SHP77 (cell line): ENCODE data around the gene NPBWR2.
A peak's percentile ranks its signal among the peaks of the same experiment; 100 is the strongest.
"Not testable (repeated sequence)": the region's sequence is repeated elsewhere in the genome, so short reads cannot be mapped to it uniquely, and the experiment has no call there.

Experiments used
- DNase-seq, 2 experiments: peaks; one replicate each; lab custom pipeline; 2025; lab: John Stamatoyannopoulos, UW

The NPBWR2 gene

DNA sequence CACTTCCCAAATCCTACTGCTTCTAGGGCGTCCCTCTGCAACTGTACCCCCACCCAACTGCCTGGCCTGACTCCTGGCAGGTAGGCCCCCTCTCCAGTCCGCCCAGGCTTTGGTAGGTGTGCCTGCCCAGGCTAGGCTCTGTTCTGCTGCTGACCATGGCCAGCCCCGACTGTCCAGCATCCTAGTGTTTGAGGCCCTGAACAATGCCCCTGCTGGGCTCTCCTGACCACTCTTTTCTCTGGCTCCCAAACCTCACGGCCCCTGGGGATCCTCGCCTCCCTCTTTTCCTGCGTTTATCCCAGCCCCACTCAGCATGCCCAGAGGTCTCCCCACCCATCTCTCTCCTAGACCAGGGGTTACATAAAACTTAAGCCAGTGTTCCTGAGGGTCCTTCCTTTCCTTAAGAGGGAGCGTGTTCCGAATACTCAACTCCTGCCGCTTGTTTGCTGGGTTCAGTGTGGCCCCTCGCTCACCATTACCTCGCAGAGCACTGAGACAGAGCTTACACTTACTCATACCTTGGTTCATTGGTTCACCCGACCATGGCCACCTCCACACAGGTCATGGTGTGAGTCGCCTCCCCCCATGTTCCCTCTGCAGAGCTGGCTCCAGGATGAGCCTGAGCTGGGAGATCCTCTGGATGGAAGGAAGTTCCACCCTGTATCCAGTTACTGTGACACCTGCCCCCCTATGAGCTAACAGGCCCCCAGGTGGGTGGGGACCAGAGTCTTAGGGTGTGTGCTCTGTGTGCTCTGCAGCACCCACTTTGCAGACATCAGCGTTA is 35.8 kb upstream of the NPBWR2 start:
- no peak for DNase-seq

DNA sequence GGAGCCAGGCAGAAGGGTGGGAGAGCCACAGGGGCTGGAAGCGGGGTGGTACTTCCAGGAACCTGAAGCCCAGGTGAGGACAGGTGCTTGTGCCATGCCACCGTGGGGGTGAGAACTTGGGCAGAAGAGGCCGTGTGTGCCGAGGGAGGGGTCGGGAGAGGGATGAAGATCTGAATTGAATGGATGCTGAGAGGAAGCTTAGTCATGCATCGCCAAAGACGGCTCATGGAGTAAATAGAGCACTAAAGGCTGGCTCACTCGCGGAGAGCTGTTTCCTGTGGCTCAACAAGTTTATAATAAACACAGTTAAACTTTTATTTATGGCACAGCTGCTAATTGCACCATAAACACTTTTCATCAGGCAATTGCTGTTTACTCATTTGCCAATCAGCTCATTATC is 35.2 kb upstream of the NPBWR2 start:
- peak; percentile 24 to 35 for DNase-seq

DNA sequence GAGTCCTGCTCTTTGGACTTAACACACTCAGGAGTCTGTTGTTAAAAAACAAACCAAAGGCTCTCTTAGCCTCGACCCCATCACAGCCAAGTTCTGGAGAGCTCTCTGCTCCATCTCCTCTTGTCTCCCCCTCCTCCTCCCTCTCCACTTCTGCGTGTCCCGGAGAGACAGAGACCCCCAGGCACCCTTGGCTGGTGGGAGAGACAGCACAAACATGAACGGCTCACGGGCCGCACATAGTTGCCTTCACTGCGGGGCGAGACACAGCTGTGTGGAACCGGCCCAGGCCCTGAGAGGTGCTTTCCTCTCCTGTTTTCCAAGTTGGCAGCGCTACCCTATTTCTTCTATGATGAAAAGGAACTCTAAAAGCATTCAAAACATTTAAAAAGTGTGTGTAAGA is 33.6 kb upstream of the NPBWR2 start:
- no peak for DNase-seq

DNA sequence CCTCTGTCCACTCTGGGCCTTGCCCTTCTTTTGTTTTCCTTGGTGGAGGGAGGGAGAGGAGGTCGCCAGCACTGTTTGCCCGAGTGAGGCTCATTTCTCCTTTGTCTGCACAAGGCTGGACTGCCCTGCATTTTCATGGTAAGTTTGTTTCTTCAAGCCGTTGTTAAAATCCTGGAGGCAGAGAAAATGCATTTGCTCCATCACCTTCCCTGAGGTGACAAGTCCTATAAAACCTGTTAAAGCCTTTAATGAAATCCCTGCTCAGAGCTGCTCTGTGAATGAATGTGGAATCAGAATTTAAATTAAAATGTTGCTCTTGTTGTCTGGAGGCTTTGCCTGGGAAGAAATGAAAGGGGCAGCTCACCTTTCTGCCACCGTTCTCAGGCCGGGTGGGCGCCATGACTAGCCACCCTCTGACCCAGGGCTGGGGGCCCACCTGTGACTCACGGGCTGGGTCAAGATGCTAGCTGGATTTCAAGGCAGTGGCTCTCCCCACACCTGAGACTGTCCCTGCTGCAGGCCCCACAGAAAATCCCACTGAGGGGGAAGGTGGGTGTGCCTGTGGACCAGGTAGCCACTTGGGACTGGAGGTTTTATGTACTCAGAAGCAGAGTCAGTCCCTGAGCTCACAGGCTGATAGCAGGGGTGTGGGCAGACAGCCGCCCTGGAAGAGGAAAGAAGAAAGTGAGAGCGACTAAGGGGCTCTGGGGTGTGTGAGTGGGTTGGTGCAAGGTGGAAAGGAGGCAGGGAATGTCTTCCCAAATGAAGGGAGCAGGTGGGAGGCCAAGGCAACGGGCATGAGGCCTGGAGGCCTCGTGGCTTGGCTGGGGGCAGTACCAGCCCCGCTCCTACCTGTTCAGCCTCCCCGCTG is 32.9 kb upstream of the NPBWR2 start:
- DNase-seq, result no peak

GRCh38 chr20:64139199-64140060 is 32.1 kb upstream of the NPBWR2 start:
- DNase-seq, result no peak

DNA sequence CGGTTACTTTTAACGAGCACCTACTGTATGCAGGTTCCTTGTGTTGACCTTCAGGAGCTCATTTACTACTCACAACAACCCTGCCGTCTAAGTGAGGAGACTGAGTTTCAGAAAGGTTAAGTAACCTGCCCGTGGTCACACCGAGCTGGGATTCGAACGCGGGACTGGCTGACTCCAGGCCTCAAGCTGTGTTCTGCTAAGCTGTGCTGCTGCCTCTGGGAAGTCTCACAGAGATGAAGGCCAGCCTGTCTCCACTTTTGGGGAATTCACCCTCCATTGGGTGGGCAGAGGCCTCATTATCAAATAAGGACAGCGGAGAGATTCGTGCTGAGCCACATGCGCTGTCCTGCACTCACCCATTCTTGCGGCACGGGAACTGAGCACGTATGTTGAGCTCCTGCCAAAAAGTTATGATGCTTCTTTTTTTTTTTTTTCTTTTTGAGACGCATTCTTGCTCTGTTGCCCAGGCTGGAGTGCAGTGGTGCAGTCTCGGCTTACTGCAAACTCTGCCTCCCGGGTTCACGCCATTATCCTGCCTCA is 31.0 kb upstream of the NPBWR2 start:
- no peak for DNase-seq

GRCh38 chr20:64137598-64138031 is 30.2 kb upstream of the NPBWR2 start:
- no peak for DNase-seq

DNA sequence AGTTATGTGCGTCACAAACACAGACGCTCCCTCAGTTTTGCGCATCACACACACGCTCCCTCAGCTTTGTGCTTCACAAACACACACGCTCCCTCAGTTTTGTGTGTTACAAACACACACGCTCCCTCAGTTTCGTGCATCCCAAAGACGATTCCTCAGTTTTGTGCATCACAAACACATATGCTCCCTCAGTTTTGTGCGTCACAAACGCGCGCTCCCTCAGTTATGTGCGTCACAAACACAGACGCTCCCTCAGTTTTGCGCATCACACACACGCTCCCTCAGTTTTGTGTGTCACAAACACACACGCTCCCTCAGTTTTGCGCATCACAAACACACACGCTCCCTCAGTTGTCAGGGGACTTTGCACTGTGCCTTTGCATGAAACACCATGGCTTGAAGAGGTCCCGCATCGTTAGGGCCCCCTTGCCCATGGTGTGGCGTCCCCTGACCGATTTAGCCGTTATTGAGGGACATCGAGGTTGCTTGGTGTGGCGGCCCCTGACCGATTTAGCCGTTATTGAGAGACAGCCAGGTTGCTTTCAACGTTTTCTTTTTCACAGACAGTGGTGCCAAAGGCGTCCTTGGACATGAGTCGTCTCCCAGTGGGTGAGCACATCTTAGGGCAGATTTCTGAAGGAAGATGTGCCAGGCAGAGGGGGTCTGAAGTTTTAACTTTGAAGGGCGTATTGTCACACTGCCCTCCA is 28.8 kb upstream of the NPBWR2 start:
- DNase-seq, result no peak

DNA sequence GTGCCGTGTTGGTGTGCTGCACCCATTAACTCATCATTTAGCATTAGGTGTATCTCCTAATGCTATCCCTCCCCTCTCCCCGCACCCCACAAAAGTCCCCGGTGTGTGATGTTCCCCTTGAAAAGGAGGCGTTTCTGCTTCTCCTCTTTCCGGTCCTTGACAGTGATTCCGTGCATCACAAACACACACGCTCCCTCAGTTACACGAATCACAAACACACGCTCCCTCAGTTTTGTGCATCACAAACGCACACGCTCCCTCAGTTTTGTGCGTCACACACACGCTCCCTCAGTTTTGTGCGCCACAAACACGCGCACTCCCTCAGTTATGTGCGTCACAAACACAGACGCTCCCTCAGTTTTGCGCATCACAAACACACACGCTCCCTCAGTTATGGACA is 27.4 kb upstream of the NPBWR2 start:
- not testable (repeated sequence) for DNase-seq

DNA sequence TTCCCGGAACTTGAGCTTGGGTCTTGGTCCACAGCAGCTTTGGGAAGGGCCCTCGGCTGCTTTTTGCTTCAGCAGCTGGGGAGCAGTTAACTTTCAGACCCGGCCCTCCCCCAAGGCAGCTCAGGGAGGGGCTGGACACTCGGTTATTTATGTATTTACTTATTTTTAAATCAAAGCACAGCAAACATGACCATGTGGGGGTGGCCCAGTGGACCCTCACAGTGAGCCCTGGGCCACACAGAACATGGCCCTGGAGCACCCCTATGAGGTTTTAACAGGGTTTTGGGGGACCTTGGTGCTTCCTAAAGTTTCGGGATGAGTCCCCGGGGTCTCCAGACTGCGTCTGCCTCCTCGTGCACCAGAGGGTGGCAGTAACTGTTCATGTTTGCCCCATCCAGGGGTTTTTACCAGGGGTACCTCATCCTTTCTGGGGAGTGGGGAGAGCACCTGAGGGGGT is 26.6 kb upstream of the NPBWR2 start:
- peak in 1 of 2 experiments; percentile 32 for DNase-seq

- DNase-seq, result peak; percentile 71 to 86
Measured at GRCh38 chr20:64131406-64131805, 24.0 kb upstream of the NPBWR2 start.

DNA sequence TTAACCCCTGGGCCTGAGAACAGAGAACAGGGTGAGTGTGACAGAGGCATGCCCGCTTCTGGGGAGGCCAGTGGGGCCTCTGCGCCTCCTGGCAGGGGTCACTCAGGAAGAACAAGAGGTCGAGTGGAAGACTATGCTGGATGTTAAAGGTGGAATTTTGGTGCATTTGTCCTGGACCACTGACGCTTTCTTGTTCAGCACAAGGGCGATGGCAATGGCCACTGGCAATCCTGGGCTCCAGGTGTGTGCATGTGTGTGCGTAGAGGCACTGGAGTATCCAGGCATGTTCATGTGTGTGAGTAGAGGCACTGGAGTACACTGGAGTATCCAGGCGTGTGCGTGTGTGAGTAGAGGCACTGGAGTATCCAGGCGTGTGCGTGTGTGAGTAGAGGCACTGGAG is 23.5 kb upstream of the NPBWR2 start:
- no peak for DNase-seq

- DNase-seq, result no peak
Measured at GRCh38 chr20:64130271-64130670, 22.9 kb upstream of the NPBWR2 start.

DNA sequence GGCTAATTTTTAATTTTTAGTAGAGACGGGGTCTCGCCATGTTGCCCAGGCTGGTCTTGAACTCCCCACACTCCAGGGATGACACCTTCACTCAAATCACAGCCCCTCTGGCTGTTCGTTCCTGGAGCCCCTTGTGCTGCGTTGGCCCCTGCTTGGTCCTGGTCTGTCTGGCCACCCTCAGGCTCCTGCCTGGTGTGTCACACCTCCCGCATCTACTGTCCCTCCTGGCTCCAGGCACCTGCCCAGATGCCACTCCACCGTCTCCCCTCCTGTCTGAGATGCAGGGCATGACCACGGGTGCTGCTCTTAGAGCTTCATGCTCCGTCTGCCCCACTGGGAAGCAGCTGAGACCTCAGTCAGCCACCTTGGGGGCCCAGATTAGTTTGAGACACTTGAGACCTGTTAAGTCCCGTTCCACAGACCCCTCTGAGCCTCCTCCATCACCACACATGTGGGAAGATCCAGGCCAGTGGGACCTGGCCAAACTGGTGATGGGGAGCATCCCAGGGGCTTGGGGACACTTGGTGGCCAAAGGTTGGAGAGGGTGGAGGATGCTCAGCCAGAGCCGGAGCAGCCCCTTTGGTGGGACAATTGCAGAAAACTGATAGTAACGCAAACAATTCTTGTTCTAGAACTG is 21.9 kb upstream of the NPBWR2 start:
- no peak for DNase-seq

DNA sequence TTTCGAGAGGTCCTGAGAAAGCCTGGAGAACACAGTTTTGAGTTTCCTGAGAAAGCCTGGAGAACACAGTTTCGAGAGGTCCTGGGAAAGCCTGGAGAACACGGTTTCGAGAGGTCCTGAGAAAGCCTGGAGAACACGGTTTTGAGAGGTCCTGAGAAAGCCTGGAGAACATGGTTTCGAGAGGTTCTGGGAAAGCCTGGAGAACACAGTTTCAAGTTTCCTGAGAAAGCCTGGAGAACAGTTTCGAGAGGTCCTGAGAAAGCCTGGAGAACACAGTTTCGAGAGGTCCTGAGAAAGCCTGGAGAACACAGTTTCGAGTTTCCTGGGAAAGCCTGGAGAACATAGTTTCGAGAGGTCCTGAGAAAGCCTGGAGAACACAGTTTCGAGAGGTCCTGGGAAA is 16.2 kb upstream of the NPBWR2 start:
- not testable (repeated sequence) for DNase-seq

GRCh38 chr20:64122927-64123326 is 15.6 kb upstream of the NPBWR2 start:
- DNase-seq, result not testable (repeated sequence)

GRCh38 chr20:64121586-64121985 is 14.2 kb upstream of the NPBWR2 start:
- no peak for DNase-seq

DNA sequence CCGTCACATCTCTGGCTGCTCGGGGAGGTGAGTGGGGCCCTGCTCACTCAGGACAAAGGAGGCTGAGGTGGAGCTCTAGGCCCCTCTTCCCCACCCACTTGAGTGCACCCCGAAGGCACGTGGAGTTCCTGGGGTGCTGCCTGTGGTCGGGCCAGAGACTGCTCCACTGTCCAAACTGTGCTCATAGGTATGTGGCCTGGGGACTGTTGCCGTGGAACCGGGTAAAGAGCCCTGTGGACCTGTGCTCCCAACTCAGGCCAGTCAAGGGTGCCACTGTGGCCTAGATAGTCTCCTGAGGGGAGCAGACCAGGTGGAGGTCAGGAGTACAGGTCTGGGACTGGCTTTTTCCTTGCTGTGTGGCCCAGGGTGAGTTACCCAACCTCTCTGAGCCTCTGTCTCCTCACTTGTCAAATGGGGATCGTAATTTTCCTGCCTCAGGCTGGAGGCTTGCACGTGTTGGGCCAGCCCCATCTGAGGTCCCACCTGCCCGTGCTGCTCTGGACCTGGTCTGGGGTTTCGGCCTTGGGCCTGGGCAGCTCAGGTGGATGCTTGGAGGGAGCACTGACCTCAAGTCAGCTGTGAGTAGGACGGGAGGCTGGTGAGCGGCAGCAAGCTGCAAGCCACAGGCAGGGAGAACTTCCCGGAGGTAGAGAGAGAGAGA is 12.4 kb upstream of the NPBWR2 start:
- no peak for DNase-seq

DNA sequence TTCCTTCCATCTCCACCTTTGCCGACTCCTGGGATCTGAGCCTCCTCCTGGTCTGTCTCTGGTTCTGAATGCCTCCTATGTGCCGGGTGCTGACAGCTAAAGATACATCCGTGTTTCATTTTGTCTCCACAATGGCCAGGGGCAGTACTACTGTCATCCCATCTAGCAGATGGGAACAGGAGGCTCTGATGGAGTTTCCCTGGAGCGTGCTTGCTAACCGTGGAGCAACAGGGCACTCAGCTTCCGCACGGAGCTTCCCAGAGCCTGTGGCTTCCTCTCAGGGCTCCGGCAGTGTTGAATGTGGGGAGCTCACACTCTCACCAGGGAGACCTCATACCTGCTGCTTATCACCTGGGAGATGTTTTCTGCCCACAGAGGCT is 11.9 kb upstream of the NPBWR2 start:
- DNase-seq, result no peak

DNA sequence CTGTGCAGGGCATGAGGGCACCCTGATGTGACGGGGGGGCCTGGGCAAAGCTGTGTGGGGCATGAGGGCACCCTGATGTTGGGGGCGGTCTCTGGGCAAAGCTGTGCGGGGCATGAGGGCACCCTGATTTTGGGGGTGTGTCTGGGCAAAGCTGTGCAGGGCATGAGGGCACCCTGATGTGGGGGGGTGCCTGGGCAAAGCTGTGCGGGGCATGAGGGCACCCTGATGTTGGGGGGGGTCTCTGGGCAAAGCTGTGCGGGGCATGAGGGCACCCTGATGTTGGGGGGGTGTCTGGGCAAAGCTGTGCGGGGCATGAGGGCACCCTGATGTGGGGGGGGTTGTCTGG is 10.0 kb upstream of the NPBWR2 start:
- not testable (repeated sequence) for DNase-seq
